T-helper 22 cell (primary cell): ENCODE measurements around the gene SLC6A18.

Source experiments
- DNase-seq: peaks from one replicate; pipeline ENCODE4 v3.0.0-alpha.2; 2020; ENCODE audit warnings: low read depth

SLC6A18 gene

GRCh38 chr5:1235838-1236237 lies 10.7 kb downstream of the SLC6A18 start:
- DNase-seq, result no peak

GRCh38 chr5:1239505-1240251 lies 14.5 kb downstream of the SLC6A18 start:
- DNase-seq, result no peak

DNA sequence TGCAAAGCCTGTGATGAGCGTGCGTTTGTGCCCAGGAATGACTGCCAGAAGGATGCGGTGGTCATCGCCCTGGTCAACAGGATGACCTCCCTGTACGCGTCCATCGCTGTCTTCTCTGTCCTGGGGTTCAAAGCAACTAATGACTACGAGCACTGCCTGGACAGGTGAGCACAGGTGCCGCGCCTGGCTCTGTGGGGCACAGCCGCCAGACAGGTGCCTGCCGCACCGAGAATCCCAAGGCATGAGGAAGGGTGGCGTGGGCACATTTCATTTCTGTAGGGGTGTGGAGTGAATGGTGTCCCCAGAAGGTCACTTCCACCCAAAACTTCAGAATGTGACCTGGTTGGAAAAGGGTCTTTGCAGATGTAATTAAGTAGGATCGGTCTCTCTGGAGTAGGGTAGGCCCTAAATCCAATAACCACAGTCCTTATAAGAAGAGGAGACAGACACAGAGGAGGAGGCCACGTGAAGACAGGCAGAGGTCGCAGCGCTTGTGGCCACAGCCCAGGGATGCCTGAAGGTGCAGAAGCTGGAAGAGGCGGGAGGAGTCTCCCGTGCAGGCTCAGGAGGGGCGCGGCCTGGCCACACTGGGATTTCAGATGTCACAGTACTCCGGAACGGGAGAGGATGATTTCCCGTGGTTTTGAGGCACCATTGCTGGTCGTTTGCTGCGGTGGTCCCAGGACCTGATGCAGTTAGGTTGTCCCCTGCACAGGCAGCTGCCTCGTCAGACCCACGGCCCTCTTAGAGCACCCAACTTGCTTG lies 15.5 kb downstream of the SLC6A18 start:
- no peak for DNase-seq

GRCh38 chr5:1241509-1242080 lies 16.4 kb downstream of the SLC6A18 start:
- DNase-seq, result no peak

DNA sequence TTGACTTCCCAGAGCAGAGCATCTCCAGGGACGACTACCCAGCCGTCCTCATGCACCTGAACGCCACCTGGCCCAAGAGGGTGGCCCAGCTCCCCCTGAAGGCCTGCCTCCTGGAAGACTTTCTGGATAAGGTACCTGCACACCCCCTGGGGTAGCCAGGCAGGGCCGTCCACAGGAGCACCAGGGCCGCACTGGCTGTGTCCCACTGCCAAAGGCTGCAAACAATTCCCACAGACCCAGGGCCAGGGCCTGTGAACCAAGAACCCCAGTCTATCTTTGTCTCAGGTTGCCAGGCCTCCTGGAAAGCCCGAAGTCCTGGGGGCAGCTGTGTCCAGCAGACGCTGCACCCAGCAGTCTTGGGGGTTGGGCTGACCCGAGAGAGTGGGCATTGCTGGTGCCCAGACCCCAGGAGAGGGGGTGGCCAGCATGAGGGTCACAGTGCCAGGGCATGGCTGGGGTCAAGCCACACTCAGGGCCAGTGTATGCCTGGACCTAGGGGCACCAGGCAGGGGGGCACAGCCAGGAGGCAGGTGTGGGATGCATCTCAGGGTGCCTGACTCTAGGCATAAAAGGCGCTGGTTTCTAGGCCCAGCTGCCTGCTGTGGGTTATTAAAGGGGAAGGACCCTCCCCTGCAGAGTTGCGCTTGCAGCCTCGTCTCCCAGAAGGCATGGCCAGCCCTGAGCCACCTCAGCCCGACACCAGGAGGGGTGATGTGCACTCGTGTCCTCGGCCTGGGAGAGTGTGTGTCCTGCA lies 17.7 kb downstream of the SLC6A18 start:
- no peak for DNase-seq

- DNase-seq, result no peak
Observed at GRCh38 chr5:1243487-1244130, 18.4 kb downstream of the SLC6A18 start.

- DNase-seq, result no peak
Observed at GRCh38 chr5:1244255-1244654, 19.1 kb downstream of the SLC6A18 start.

DNA sequence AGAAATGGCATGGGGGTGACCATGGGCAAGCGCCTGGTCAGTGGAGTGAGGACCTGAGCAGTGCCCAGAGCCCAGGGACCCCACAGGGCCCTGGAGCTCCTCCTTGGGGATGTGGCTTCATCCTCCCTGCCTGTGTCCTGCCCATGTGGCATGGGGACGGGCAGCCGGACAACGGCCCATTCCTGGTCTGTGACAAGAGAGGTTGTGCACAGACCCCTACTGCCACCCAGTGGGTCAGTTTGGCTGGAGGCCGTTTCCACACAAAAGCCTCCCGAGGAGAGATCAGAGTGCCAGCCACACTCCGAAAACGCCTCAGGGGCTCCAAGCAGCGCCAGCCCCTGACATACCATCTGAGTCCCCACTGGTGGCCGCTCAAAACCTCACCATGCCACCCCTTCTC lies 19.8 kb downstream of the SLC6A18 start:
- DNase-seq, result no peak

- DNase-seq, result no peak
Observed at GRCh38 chr5:1245905-1246576, 20.9 kb downstream of the SLC6A18 start.

DNA sequence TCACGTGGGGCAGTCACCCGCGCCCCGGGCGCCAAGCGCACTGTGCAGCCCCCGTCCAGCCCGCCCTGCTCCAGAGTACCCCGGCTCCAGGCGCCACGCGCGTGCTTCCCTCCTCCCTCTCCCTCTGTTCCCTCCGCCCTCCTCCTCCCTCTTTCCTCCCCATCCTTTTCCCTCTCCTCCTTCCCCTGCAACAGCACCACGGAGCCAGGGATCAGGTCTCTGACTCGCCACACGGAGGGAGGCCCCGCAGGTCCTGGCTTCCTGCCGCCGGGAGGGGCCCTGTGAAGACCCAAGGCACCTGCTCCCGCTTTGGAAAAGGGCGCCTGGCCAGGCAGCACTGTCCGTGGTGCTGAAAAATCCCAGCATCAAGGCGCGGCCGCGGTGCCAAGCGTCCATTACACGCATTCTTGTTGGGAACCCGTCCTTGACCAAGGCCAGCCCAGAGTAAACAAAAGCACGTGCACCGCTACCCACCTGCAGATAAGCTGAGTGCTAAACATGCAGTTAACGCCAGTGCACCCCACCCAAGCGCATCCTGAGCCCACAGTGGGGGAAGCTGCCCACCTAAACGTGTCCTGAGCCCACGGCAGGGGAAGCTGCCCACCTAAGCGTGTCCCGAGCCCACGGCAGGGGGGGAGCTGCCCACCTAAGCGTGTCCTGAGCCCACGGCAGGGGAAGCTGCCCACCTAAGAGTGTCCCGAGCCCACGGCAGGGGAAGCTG lies 21.7 kb downstream of the SLC6A18 start:
- no peak for DNase-seq

- DNase-seq, result no peak
Observed at GRCh38 chr5:1247811-1248210, 22.6 kb downstream of the SLC6A18 start.

DNA sequence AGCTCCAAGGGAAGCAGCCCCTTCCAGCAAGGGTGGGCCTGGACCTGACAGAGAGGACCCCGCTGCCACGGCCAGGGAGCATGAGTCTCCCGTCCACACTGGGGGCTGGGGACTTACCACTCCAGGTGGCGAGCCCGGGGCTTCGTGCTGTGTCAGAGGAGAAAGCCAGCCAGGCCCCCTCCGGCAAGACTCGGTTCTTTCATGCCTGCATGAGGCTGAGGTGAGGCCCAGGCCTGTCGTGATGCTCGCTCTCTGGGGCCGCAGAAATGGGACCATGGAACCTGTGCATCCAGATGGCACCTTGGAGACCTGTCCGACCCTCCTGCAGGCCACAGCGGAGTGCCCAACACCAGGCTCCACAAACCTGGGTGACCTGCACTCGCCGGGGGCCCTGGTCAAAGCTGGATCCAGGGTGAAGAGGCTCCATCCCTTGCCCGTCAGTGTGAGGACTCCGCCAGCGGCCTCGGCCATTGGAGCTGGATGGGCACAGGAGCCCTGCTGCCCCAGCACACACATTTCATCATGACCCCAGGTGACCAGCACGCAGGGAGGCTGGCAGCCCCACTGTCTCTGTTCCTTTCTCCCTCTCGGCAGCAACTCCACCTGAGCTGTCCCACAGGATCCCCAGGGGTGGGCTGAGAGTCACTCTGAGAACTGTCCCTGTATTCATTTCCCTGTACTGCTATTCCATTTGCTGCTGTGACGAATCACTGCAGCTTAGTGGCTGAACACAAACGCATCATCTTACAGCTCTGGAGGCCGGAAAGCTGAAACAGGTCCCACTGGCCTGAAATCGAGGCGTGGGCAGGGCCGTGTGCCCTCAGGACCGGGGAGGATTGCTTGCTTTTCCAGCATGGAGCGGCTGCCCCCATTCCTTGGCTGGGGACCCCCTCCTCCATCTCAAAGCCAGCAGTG lies 24.4 kb downstream of the SLC6A18 start:
- no peak for DNase-seq

- DNase-seq, result no peak
Observed at GRCh38 chr5:1251678-1252580, 26.7 kb downstream of the SLC6A18 start.

- no peak for DNase-seq
Observed at GRCh38 chr5:1252681-1253080, 27.5 kb downstream of the SLC6A18 start.

DNA sequence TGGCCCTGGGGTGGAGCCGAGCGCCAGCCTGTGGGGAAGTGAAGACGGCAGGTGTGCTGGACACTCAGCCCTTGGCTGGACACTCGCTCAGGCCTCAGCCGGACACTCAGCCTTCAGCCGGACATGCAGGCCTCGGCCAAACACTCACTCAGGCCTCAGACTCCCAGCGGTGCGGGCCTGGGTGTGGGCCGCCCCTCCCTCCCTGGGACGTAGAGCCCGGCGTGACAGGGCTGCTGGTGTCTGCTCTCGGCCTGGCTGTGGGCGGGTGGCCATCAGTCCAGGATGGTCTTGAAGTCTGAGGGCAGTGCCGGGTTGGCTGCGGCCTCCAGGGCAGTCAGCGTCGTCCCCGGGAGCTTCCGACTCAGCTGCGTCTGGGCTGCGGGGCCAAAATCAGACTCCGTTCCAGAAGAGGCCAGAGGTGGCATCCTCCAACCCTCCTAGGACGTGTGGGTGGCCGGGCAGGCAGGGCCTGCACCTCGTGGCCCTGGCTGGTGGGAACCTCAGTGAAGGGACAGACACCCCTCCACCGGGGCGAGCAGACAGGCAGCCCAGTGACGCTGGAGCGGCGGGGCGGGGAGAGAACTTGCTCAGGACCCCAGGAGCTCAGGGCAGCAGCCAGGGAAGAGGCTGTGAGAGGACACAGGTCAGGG lies 28.4 kb downstream of the SLC6A18 start:
- no peak for DNase-seq

GRCh38 chr5:1254196-1254595 lies 29.0 kb downstream of the SLC6A18 start:
- no peak for DNase-seq

- DNase-seq, result peak; percentile 28
Observed at GRCh38 chr5:1255081-1255561, 29.9 kb downstream of the SLC6A18 start.

GRCh38 chr5:1256776-1257175 lies 31.6 kb downstream of the SLC6A18 start:
- no peak for DNase-seq
